ENCODE results near the gene SCAPER.

SCAPER gene

GRCh38 chr15:76483752-76484151, 421.4 kb downstream of the SCAPER start:
- H3K9me3 ChIP-seq: no peaks in the 10 kb centered on the region
- H3K27me3 ChIP-seq: no peaks in the 10 kb centered on the region
- no peak overlapping the region for H3K27ac ChIP-seq
- H3K36me3 ChIP-seq: no peaks in the 10 kb centered on the region
- TF ChIP-seq CTCF (IDR thresholded peaks at IDR 0.05): no peak
- no peak overlapping the region for H3K4me3 ChIP-seq (ENCODE audit: low read depth in 1 of 2, low read length in 1 of 2)
- H3K4me1 ChIP-seq (ENCODE audit: control insufficient read depth in 1 of 2, insufficient read depth in 1 of 2, low read depth in 1 of 2, low read length in 1 of 2): no peaks in the 10 kb centered on the region

GRCh38 chr15:76483018-76483417, 422.1 kb downstream of the SCAPER start:
- H3K9me3 ChIP-seq: no peaks in the 10 kb centered on the region
- no peak overlapping the region for H3K4me3 ChIP-seq (ENCODE audit: low read depth in 1 of 2, low read length in 1 of 2)

GRCh38 chr15:76480267-76480666, 424.9 kb downstream of the SCAPER start:
- Histone ChIP-seq H3K27me3 (no peaks in the 10 kb centered on the region), H3K36me3 (no peaks in the 10 kb centered on the region), H3K27ac (no peak overlapping the region), H3K4me3 (ENCODE audit: low read depth in 1 of 2, low read length in 1 of 2) (no peak overlapping the region), H3K4me1 (ENCODE audit: control insufficient read depth in 1 of 2, insufficient read depth in 1 of 2, low read depth in 1 of 2, low read length in 1 of 2) (no peaks in the 10 kb centered on the region), H3K9me3 (no peaks in the 10 kb centered on the region)
- TF ChIP-seq CTCF (IDR thresholded peaks at IDR 0.05): no peak

More at GRCh38 chr15:76483018-76483417, 422.1 kb downstream of the SCAPER start:
- Histone ChIP-seq H3K27ac (no peak overlapping the region), H3K4me1 (ENCODE audit: control insufficient read depth in 1 of 2, insufficient read depth in 1 of 2, low read depth in 1 of 2, low read length in 1 of 2) (no peaks in the 10 kb centered on the region), H3K27me3 (no peaks in the 10 kb centered on the region), H3K36me3 (no peaks in the 10 kb centered on the region)
- no peak for TF ChIP-seq CTCF (IDR thresholded peaks at IDR 0.05)

- H3K27me3 ChIP-seq: no peaks in the 10 kb centered on the region
- TF ChIP-seq CTCF (IDR thresholded peaks at IDR 0.05): no peak
Measured at GRCh38 chr15:76470691-76471090, 434.4 kb downstream of the SCAPER start.

GRCh38 chr15:76468722-76469121, 436.4 kb downstream of the SCAPER start:
- Histone ChIP-seq H3K4me1 (ENCODE audit: control insufficient read depth in 1 of 2, insufficient read depth in 1 of 2, low read depth in 1 of 2, low read length in 1 of 2) (no peaks in the 10 kb centered on the region), H3K27me3 (no peaks in the 10 kb centered on the region), H3K36me3 (no peaks in the 10 kb centered on the region), H3K27ac (no peak overlapping the region), H3K4me3 (ENCODE audit: low read depth in 1 of 2, low read length in 1 of 2) (no peak overlapping the region), H3K9me3 (no peaks in the 10 kb centered on the region)
- no peak for TF ChIP-seq CTCF (IDR thresholded peaks at IDR 0.05)

More at GRCh38 chr15:76470691-76471090, 434.4 kb downstream of the SCAPER start:
- Histone ChIP-seq H3K36me3 (no peaks in the 10 kb centered on the region), H3K4me3 (ENCODE audit: low read depth in 1 of 2, low read length in 1 of 2) (no peak overlapping the region), H3K9me3 (no peaks in the 10 kb centered on the region), H3K27ac (no peak overlapping the region), H3K4me1 (ENCODE audit: control insufficient read depth in 1 of 2, insufficient read depth in 1 of 2, low read depth in 1 of 2, low read length in 1 of 2) (no peaks in the 10 kb centered on the region)

- H3K27ac ChIP-seq: no peak overlapping the region
- H3K27me3 ChIP-seq: no peaks in the 10 kb centered on the region
- no peaks in the 10 kb centered on the region for H3K9me3 ChIP-seq
- H3K36me3 ChIP-seq: no peaks in the 10 kb centered on the region
- H3K4me3 ChIP-seq (ENCODE audit: low read depth in 1 of 2, low read length in 1 of 2): no peak overlapping the region
- H3K4me1 ChIP-seq (ENCODE audit: control insufficient read depth in 1 of 2, insufficient read depth in 1 of 2, low read depth in 1 of 2, low read length in 1 of 2): no peaks in the 10 kb centered on the region
- no peak for TF ChIP-seq CTCF (IDR thresholded peaks at IDR 0.05)
Measured at GRCh38 chr15:76467136-76467535, 438.0 kb downstream of the SCAPER start.

Data from neutrophil (primary cell).